Stimulated activated effector memory CD8-positive, alpha-beta T cell treated with anti-CD3 and anti-CD28 coated beads, Interleukin-12 subunit alpha, Interleukin-12 subunit beta, amount 100 ng/mL, for 72 hours (primary cell): ENCODE data around the gene LSR.

Experiments used
- ATAC-seq: fragments of 150-1000 bp; cut with Tn5 transposase; 2 replicates; pipeline ENCODE4 v1.10.0; 2021
- DNase-seq, 2 donors: peaks; one replicate each; pipeline ENCODE4 v3.0.0; 2021 to 2022; ENCODE audit warnings: low spot score in 2 of 2
- H3K27ac Mint-ChIP-seq: one replicate; pipeline ENCODE4 v1.8.0; 2022; ENCODE audit warnings: mild to moderate bottlenecking, mixed read lengths
- H3K36me3 Mint-ChIP-seq: one replicate; pipeline ENCODE4 v1.8.0; 2022; ENCODE audit warnings: mild to moderate bottlenecking, mixed read lengths
- H3K4me1 Mint-ChIP-seq: one replicate; pipeline ENCODE4 v1.8.0; 2022; ENCODE audit warnings: mixed read lengths
- H3K4me3 Mint-ChIP-seq: one replicate; pipeline ENCODE4 v1.8.0; 2022; ENCODE audit warnings: mild to moderate bottlenecking, mixed read lengths
- H3K9me3 Mint-ChIP-seq: one replicate; pipeline ENCODE4 v1.8.0; 2022; ENCODE audit warnings: mixed read lengths

Gene LSR

GRCh38 chr19:35304036-35304435 is 55.2 kb downstream of the LSR start:
- H3K36me3 Mint-ChIP-seq, result no peaks in the 10 kb centered on the region
- no peaks in the 10 kb centered on the region for H3K4me1 Mint-ChIP-seq
- ATAC-seq (no peak), DNase-seq (no peak)
- H3K9me3 Mint-ChIP-seq, result no peaks in the 10 kb centered on the region
- no peak overlapping the region for H3K4me3 Mint-ChIP-seq
- no peak overlapping the region for H3K27ac Mint-ChIP-seq

GRCh38 chr19:35305181-35305580 is 56.4 kb downstream of the LSR start:
- H3K4me1 Mint-ChIP-seq, result no peaks in the 10 kb centered on the region
- ATAC-seq (no peak), DNase-seq (no peak)
- H3K27ac Mint-ChIP-seq, result no peak overlapping the region
- H3K4me3 Mint-ChIP-seq, result no peak overlapping the region
- no peaks in the 10 kb centered on the region for H3K9me3 Mint-ChIP-seq
- H3K36me3 Mint-ChIP-seq, result no peaks in the 10 kb centered on the region

GRCh38 chr19:35306473-35307246 is 57.9 kb downstream of the LSR start:
- no peaks in the 10 kb centered on the region for H3K4me1 Mint-ChIP-seq
- H3K4me3 Mint-ChIP-seq, result no peak overlapping the region
- no peaks in the 10 kb centered on the region for H3K9me3 Mint-ChIP-seq
- H3K27ac Mint-ChIP-seq, result no peak overlapping the region
- no peak for DNase-seq
- ATAC-seq, result no peak
- H3K36me3 Mint-ChIP-seq, result no peaks in the 10 kb centered on the region

GRCh38 chr19:35307931-35308330 is 59.1 kb downstream of the LSR start:
- no peak overlapping the region for H3K27ac Mint-ChIP-seq

GRCh38 chr19:35308910-35309309 is 60.1 kb downstream of the LSR start:
- no peaks in the 10 kb centered on the region for H3K9me3 Mint-ChIP-seq
- no peak for ATAC-seq
- H3K4me1 Mint-ChIP-seq, result no peaks in the 10 kb centered on the region
- no peak for DNase-seq
- no peaks in the 10 kb centered on the region for H3K36me3 Mint-ChIP-seq
- peak overlapping the region; percentile 8 for H3K27ac Mint-ChIP-seq
- no peak overlapping the region for H3K4me3 Mint-ChIP-seq

More at GRCh38 chr19:35307931-35308330, 59.1 kb downstream of the LSR start:
- DNase-seq (no peak), ATAC-seq (no peak)
- Mint-ChIP-seq H3K4me1 (no peaks in the 10 kb centered on the region), H3K4me3 (no peak overlapping the region), H3K9me3 (no peaks in the 10 kb centered on the region), H3K36me3 (no peaks in the 10 kb centered on the region)

- DNase-seq (no peak), ATAC-seq (no peak)
- H3K4me1 Mint-ChIP-seq, result no peaks in the 10 kb centered on the region
- H3K27ac Mint-ChIP-seq, result no peak overlapping the region
- no peaks in the 10 kb centered on the region for H3K36me3 Mint-ChIP-seq
- no peak overlapping the region for H3K4me3 Mint-ChIP-seq
- no peaks in the 10 kb centered on the region for H3K9me3 Mint-ChIP-seq
These were observed 60.9 kb downstream of the LSR start for GRCh38 chr19:35309481-35310279.

GRCh38 chr19:35310331-35310730 is 61.5 kb downstream of the LSR start:
- ATAC-seq (no peak), DNase-seq (no peak)
- H3K4me3 Mint-ChIP-seq, result no peak overlapping the region
- no peaks in the 10 kb centered on the region for H3K4me1 Mint-ChIP-seq
- H3K27ac Mint-ChIP-seq, result no peak overlapping the region
- no peaks in the 10 kb centered on the region for H3K36me3 Mint-ChIP-seq
- no peaks in the 10 kb centered on the region for H3K9me3 Mint-ChIP-seq

GRCh38 chr19:35310811-35311465 is 62.1 kb downstream of the LSR start:
- Mint-ChIP-seq H3K4me3 (no peak overlapping the region), H3K4me1 (no peaks in the 10 kb centered on the region), H3K36me3 (no peaks in the 10 kb centered on the region), H3K9me3 (no peaks in the 10 kb centered on the region), H3K27ac (peak overlapping the region; percentile 77)
- DNase-seq (no peak), ATAC-seq (no peak)

- ATAC-seq, result no peak
- DNase-seq, result no peak
- Mint-ChIP-seq H3K36me3 (no peaks in the 10 kb centered on the region), H3K9me3 (no peaks in the 10 kb centered on the region), H3K4me1 (no peaks in the 10 kb centered on the region), H3K27ac (peak overlapping the region; percentile 77), H3K4me3 (no peak overlapping the region)
These were observed 63.3 kb downstream of the LSR start for GRCh38 chr19:35311901-35312665.

GRCh38 chr19:35313587-35313986 is 64.8 kb downstream of the LSR start:
- Mint-ChIP-seq H3K36me3 (peaks cover 3% of the 10 kb centered on the region), H3K9me3 (no peaks in the 10 kb centered on the region), H3K4me3 (no peak overlapping the region), H3K4me1 (peaks cover 3% of the 10 kb centered on the region), H3K27ac (no peak overlapping the region)
- ATAC-seq, result no peak
- no peak for DNase-seq

- H3K27ac Mint-ChIP-seq, result no peak overlapping the region
- no peak for DNase-seq
- peaks cover 7% of the 10 kb centered on the region for H3K4me1 Mint-ChIP-seq
- H3K36me3 Mint-ChIP-seq, result peaks cover 4% of the 10 kb centered on the region
- no peak overlapping the region for H3K4me3 Mint-ChIP-seq
- no peaks in the 10 kb centered on the region for H3K9me3 Mint-ChIP-seq
- ATAC-seq, result no peak
These were observed 65.2 kb downstream of the LSR start for GRCh38 chr19:35314031-35314430.

GRCh38 chr19:35314858-35315470 is 66.2 kb downstream of the LSR start:
- H3K9me3 Mint-ChIP-seq, result no peaks in the 10 kb centered on the region
- no peak for DNase-seq
- no peak overlapping the region for H3K4me3 Mint-ChIP-seq
- H3K36me3 Mint-ChIP-seq, result peaks cover 4% of the 10 kb centered on the region
- no peak for ATAC-seq
- H3K4me1 Mint-ChIP-seq, result peaks cover 9% of the 10 kb centered on the region
- no peak overlapping the region for H3K27ac Mint-ChIP-seq

GRCh38 chr19:35315883-35316282 is 67.1 kb downstream of the LSR start:
- Mint-ChIP-seq H3K4me1 (peaks cover 9% of the 10 kb centered on the region), H3K9me3 (no peaks in the 10 kb centered on the region), H3K36me3 (peaks cover 4% of the 10 kb centered on the region), H3K27ac (no peak overlapping the region), H3K4me3 (no peak overlapping the region)
- DNase-seq, result no peak
- no peak for ATAC-seq

- no peak overlapping the region for H3K4me3 Mint-ChIP-seq
- peaks cover 9% of the 10 kb centered on the region for H3K4me1 Mint-ChIP-seq
- DNase-seq (no peak), ATAC-seq (no peak)
- H3K27ac Mint-ChIP-seq, result no peak overlapping the region
- H3K9me3 Mint-ChIP-seq, result no peaks in the 10 kb centered on the region
- H3K36me3 Mint-ChIP-seq, result peaks cover 4% of the 10 kb centered on the region
These were observed 67.8 kb downstream of the LSR start for GRCh38 chr19:35316560-35316959.
